Vagina (tissue), 2 donors: ENCODE measurements around the gene NAGLU. TPM values are rescaled to one million over a fixed set of nuclear protein-coding genes. Genes with fewer than 3 reads are reported as not detected.
A peak's percentile ranks its signal among the peaks of the same experiment; 100 is the strongest.
"Not testable (repeated sequence)": the region's sequence is repeated elsewhere in the genome, so short reads cannot be mapped to it uniquely, and the experiment has no call there.

ENCODE experiments used
- DNase-seq, 2 donors: peaks; one replicate each; pipeline ENCODE4 v3.0.0-alpha.2; 2017; ENCODE audit errors: extremely low spot score in 2 of 2
- H3K27ac ChIP-seq: fragments of 200-600 bp; sonication (generic); one replicate; pipeline ENCODE4 v1.5.1; 2019
- H3K27me3 ChIP-seq: fragments of 200-600 bp; sonication (generic); one replicate; pipeline ENCODE4 v1.5.1; 2019
- H3K36me3 ChIP-seq, 2 donors: fragments of 200-600 bp; sonication (generic); one replicate each; pipeline ENCODE4 v1.5.1; 2017 to 2019
- H3K4me1 ChIP-seq: fragments of 200-600 bp; sonication (generic); one replicate; pipeline ENCODE4 v1.5.1; 2019
- H3K4me3 ChIP-seq, 2 donors: fragments of 200-600 bp; sonication (generic); 1 replicate in 1 of 2; 2 replicates in 1 of 2; pipeline ENCODE4 v1.5.1; 2016 to 2019
- H3K9me3 ChIP-seq: fragments of 200-600 bp; sonication (generic); one replicate; pipeline ENCODE4 v1.5.1; 2019
- POLR2A ChIP-seq, 2 donors: fragments of 450-650 bp; IDR thresholded peaks; one replicate each; pipeline ENCODE4 v1.6.1; 2017; ENCODE audit warnings: antibody characterized with exemption in 2 of 2, mild to moderate bottlenecking in 2 of 2, moderate library complexity in 2 of 2
- POLR2AphosphoS5 ChIP-seq, 2 donors: sonication (generic); formaldehyde crosslinking; IDR thresholded peaks; one replicate each; pipeline ENCODE4 v1.9.0; 2017; ENCODE audit warnings: antibody characterized with exemption in 2 of 2, mild to moderate bottlenecking in 2 of 2, low read depth in 1 of 2; ENCODE audit not compliant: insufficient read depth in 1 of 2
- intact Hi-C: fragments of 100-400 bp; cut with DNase I; formaldehyde crosslinking; loops from one replicate; pipeline ENCODE4 v1.15.1; 2023
- total RNA-seq: library from RNA; depleted of rRNA; stranded (reverse); fragments of >200 nt; gene quantifications from one replicate; pipeline ENCODE4 v1.2.3, GENCODE V29; 2016
- TF ChIP-seq, protein P1 (sequence below), 3 experiments: fragments of 450-650 bp in 2 of 3; fragments of 200-600 bp in 1 of 3; sonication (generic) in 1 of 3; IDR thresholded peaks; one replicate each; pipeline ENCODE4 v1.5.1; 2017 to 2019; ENCODE audit warnings: antibody characterized with exemption in 3 of 3, mild to moderate bottlenecking in 2 of 3, moderate library complexity in 2 of 3

Gene NAGLU
- total RNA-seq, 1 donor from 2014 or later = 24.6 TPM

DNA sequence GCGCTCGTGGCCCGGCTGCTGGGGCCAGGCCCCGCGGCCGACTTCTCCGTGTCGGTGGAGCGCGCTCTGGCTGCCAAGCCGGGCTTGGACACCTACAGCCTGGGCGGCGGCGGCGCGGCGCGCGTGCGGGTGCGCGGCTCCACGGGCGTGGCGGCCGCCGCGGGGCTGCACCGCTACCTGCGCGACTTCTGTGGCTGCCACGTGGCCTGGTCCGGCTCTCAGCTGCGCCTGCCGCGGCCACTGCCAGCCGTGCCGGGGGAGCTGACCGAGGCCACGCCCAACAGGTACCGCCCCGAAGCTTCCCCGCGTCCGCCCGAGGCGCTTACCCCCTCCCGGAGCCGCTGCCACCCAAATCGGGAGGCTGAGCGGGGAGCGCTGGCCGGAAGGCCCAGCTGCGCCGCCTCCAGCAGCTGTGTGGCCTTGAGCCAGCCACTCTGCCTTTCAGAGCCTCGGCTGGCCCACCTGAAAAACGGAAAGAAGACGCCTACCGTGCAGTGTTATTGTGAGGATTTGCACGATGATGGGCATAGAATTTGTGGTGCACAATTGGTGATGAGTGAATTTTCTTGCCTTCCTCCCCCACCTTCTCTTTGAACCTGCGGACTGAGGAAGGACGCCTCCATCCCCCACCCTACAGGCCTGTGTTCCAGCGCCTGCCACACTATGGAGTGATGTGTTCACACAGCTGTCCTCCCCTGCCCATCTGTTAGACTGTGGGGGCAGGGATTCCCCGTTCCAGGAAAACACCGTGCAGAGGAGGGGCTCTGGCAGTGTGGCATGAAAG, 523 bp downstream of the NAGLU start:
- DNase-seq = no peak
- intact Hi-C loops = no loop called here
- peaks cover 29% of the 10 kb centered on the region for H3K4me1 ChIP-seq
- peaks cover 0 to 15% of the 10 kb centered on the region in 2 donors for H3K36me3 ChIP-seq
- TF ChIP-seq POLR2A (IDR thresholded peaks at IDR 0.05) (no peak), POLR2AphosphoS5 (IDR thresholded peaks at IDR 0.05; ENCODE audit: insufficient read depth in 1 of 2, low read depth in 1 of 2) (peak in 1 of 2 donors; percentile 20)
- TF ChIP-seq, protein P1, sequence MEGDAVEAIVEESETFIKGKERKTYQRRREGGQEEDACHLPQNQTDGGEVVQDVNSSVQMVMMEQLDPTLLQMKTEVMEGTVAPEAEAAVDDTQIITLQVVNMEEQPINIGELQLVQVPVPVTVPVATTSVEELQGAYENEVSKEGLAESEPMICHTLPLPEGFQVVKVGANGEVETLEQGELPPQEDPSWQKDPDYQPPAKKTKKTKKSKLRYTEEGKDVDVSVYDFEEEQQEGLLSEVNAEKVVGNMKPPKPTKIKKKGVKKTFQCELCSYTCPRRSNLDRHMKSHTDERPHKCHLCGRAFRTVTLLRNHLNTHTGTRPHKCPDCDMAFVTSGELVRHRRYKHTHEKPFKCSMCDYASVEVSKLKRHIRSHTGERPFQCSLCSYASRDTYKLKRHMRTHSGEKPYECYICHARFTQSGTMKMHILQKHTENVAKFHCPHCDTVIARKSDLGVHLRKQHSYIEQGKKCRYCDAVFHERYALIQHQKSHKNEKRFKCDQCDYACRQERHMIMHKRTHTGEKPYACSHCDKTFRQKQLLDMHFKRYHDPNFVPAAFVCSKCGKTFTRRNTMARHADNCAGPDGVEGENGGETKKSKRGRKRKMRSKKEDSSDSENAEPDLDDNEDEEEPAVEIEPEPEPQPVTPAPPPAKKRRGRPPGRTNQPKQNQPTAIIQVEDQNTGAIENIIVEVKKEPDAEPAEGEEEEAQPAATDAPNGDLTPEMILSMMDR (IDR thresholded peaks at IDR 0.05) = no peak
- H3K27me3 ChIP-seq = no peaks in the 10 kb centered on the region
- H3K27ac ChIP-seq = peak overlapping the region; percentile 92
- H3K4me3 ChIP-seq = peak overlapping the region; percentile 62 to 95
- no peaks in the 10 kb centered on the region for H3K9me3 ChIP-seq

DNA sequence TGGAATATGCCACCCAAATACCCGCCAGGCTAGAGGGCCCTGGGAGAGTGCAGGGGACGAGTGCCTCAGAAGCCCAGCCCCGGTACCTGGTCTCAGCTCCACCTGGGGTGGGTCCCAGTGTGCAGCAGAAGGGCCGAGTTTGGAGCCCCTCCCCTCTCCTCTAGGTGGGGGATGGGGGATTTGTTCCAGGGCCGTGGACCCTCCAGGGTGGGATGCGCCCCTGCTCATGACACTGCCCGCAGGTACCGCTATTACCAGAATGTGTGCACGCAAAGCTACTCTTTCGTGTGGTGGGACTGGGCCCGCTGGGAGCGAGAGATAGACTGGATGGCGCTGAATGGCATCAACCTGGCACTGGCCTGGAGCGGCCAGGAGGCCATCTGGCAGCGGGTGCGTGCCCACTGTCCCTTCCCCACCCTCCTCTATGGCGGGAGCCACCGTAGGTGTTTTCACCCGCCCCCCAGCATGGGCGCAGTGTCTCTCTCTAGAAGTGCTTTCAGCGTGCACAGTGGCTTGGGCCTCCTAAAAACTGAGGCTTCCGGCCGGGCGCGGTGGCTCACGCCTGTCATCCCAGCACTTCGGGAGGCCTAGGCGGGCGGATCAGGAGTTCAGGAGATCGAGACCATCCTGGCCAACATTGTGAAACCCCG, 1.2 kb downstream of the NAGLU start:
- DNase-seq = no peak
- Histone ChIP-seq H3K27ac (peak overlapping the region; percentile 92), H3K4me3 (peak overlapping the region; percentile 62 to 95), H3K36me3 (peaks cover 0 to 16% of the 10 kb centered on the region in 2 donors), H3K4me1 (peaks cover 27% of the 10 kb centered on the region), H3K9me3 (no peaks in the 10 kb centered on the region), H3K27me3 (no peaks in the 10 kb centered on the region)
- TF ChIP-seq, protein P1 (IDR thresholded peaks at IDR 0.05) = no peak
- no peak for TF ChIP-seq POLR2A (IDR thresholded peaks at IDR 0.05)
- no peak for TF ChIP-seq POLR2AphosphoS5 (IDR thresholded peaks at IDR 0.05; ENCODE audit: insufficient read depth in 1 of 2, low read depth in 1 of 2)
- intact Hi-C loops = no loop called here

DNA sequence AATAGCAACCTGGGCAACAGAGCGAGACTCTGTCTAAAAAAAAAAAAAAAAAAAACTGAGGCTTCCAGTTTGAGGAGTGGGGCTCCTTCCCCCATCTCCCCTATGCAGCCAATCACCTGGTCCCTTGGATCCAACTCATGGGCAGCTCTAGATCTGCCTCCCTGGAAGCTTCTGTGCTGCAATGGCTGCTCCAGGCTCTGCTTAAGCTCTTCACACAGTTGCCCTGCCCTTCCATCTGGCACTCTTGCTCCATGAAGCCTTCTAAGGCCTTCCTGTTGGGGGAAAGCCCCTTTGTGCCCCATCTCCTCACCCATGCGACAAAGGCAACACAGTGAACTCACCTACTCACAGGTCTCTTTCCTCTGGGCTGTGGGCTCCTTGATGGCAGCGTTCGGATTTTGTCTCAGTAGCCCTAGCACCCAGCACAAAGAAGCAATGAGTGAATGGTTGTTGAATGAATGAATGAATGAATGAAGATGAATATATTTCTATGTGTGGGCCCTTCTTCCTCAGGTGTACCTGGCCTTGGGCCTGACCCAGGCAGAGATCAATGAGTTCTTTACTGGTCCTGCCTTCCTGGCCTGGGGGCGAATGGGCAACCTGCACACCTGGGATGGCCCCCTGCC, 1.9 kb downstream of the NAGLU start:
- Histone ChIP-seq H3K27me3 (no peaks in the 10 kb centered on the region), H3K36me3 (peaks cover 0 to 22% of the 10 kb centered on the region in 2 donors), H3K27ac (no peak overlapping the region), H3K4me1 (peaks cover 27% of the 10 kb centered on the region), H3K4me3 (no peak overlapping the region), H3K9me3 (no peaks in the 10 kb centered on the region)
- intact Hi-C loops = no loop called here
- DNase-seq = no peak
- TF ChIP-seq POLR2A (IDR thresholded peaks at IDR 0.05) = no peak
- no peak for TF ChIP-seq POLR2AphosphoS5 (IDR thresholded peaks at IDR 0.05; ENCODE audit: insufficient read depth in 1 of 2, low read depth in 1 of 2)
- TF ChIP-seq, protein P1 (IDR thresholded peaks at IDR 0.05) = no peak

DNA sequence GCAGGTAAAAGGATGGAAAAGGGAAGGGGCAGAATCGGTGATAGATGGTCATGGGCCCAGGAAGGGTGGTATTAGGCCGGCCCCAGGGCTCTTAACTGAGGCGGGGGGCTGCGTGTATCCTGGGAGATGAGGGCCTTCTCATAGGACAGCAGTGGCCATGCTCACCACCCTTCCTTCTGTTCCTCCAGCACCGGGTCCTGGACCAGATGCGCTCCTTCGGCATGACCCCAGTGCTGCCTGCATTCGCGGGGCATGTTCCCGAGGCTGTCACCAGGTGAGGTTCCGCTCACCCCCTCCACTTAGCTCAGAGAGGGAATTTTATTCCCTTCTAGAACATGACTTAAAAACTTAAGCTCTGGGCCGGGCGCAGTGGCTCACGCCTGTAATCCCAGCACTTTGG, 2.4 kb downstream of the NAGLU start:
- peaks cover 0 to 26% of the 10 kb centered on the region in 2 donors for H3K36me3 ChIP-seq
- H3K27ac ChIP-seq = no peak overlapping the region

DNA sequence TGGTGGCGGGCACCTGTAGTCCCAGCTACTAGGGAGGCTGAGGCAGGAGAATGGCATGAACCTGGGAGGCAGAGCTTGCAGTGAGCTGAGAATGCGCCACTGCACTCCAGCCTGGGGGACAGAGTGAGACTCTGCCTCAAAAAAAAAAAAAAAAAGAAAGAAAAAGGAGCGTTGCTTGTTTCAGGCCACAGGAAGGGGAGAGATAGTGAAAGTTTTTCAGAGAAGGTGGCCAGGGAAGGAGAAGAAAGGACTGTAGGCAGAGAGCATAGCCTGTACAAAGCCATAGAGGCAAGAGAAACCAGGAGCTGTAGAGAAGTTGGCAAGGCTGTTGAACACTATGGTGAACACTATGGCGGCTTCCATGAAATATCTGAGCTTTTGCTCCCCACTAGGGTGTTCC, 4.5 kb downstream of the NAGLU start:
- H3K9me3 ChIP-seq, DNase-seq, H3K4me3 ChIP-seq, intact Hi-C loops, H3K27ac ChIP-seq, H3K27me3 ChIP-seq: not testable (repeated sequence)
- peaks cover 20% of the 10 kb centered on the region for H3K4me1 ChIP-seq
- H3K36me3 ChIP-seq = peaks cover 0 to 26% of the 10 kb centered on the region in 2 donors

More for the DNA sequence above, 2.4 kb downstream of the NAGLU start:
- Histone ChIP-seq H3K9me3 (no peaks in the 10 kb centered on the region), H3K27me3 (no peaks in the 10 kb centered on the region), H3K4me3 (no peak overlapping the region), H3K4me1 (peaks cover 27% of the 10 kb centered on the region)
- intact Hi-C loops = no loop called here
- TF ChIP-seq POLR2AphosphoS5 (IDR thresholded peaks at IDR 0.05; ENCODE audit: insufficient read depth in 1 of 2, low read depth in 1 of 2) (no peak), POLR2A (IDR thresholded peaks at IDR 0.05) (no peak)
- DNase-seq = no peak
